ENCODE data around the gene COL4A2.
A peak's percentile ranks its signal among the peaks of the same experiment; 100 is the strongest.

The COL4A2 gene

GRCh38 chr13:110551284-110551683 lies 244.2 kb downstream of the COL4A2 start:
- no peak for DNase-seq

GRCh38 chr13:110552767-110553166 lies 245.7 kb downstream of the COL4A2 start:
- DNase-seq, result no peak

- no peak for DNase-seq
These were observed 246.3 kb downstream of the COL4A2 start for GRCh38 chr13:110553417-110553816.

- DNase-seq, result no peak
These were observed 247.2 kb downstream of the COL4A2 start for GRCh38 chr13:110554227-110554836.

GRCh38 chr13:110554946-110555345 lies 247.9 kb downstream of the COL4A2 start:
- no peak for DNase-seq

GRCh38 chr13:110555601-110556223 lies 248.6 kb downstream of the COL4A2 start:
- no peak for DNase-seq

GRCh38 chr13:110556224-110556606 lies 249.1 kb downstream of the COL4A2 start:
- no peak for DNase-seq

GRCh38 chr13:110557082-110557481 lies 250.0 kb downstream of the COL4A2 start:
- DNase-seq, result no peak

GRCh38 chr13:110557610-110558305 lies 250.7 kb downstream of the COL4A2 start:
- no peak for DNase-seq

GRCh38 chr13:110559429-110559943 lies 252.4 kb downstream of the COL4A2 start:
- no peak for DNase-seq

GRCh38 chr13:110559986-110560385 lies 252.9 kb downstream of the COL4A2 start:
- no peak for DNase-seq

GRCh38 chr13:110560601-110561343 lies 253.7 kb downstream of the COL4A2 start:
- DNase-seq, result no peak

- peak; percentile 52 for DNase-seq
These were observed 254.4 kb downstream of the COL4A2 start, which contains the start of gene RAB20 for GRCh38 chr13:110561344-110562035. TSS of gene RAB20 (minus strand) at chr13:110561722. CDS start at chr13:110561519, 203 bp downstream.

- no peak for DNase-seq
These were observed 255.0 kb downstream of the COL4A2 start for GRCh38 chr13:110562036-110562597.
